ENCODE measurements around the gene BIRC2. TPM values are rescaled to one million over a fixed set of nuclear protein-coding genes. Genes with fewer than 3 reads are reported as not detected.

The BIRC2 gene
- polyA plus RNA-seq, 1 donor from 2014 or later: 28.4 TPM

DNA sequence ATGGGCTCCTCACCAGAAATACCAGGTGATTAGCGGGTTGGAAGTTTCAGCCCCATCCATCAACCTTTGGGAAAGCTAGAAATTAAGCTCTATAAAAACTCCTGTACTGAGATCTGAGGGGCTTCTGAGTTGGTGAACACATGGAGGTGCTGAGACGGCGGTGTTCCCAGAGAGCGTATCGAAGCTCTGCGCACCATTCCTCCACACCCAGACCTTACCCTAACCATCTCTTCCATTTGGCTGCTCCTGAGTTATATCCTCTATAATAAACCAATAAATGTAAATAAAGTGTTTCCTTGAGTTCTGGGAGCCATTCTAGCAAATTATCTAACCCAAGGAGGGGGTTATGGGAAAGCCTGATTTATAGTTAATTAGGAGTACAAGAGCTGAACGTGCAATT is 64.1 kb downstream of the BIRC2 start:
- peaks cover 27 to 34% (median 27%) of the 10 kb centered on the region in 3 donors for H3K4me1 Mint-ChIP-seq

DNA sequence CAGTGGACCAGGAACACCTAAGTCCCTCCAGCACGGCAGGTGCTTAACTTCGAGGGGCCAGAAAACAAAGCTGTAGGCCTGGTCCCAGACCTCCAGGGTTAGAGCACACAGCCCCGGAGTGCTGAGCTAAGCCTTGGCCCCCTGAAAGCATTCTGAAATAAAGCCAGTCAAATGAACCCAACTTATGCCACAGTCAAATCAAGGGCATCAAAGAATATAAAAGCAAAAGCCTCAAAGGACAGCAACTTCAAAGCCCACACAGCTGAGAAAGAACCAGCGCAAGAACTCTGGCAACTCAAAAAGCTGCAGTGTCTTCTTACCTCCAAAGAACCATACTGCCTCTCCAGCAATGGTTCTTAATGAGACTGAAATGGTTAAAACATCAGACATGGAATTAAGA is 66.5 kb downstream of the BIRC2 start:
- H3K36me3 Mint-ChIP-seq: peaks cover 3% of the 10 kb centered on the region
- no peak overlapping the region for H3K4me3 Mint-ChIP-seq
- no peak overlapping the region for H3K27ac Mint-ChIP-seq
- H3K9me3 Mint-ChIP-seq: peaks cover 0 to 3% (median 2%) of the 10 kb centered on the region in 3 donors
- H3K4me1 Mint-ChIP-seq: peaks cover 31 to 41% (median 34%) of the 10 kb centered on the region in 3 donors
- no peaks in the 10 kb centered on the region for H3K27me3 Mint-ChIP-seq

More for the DNA sequence above, 64.1 kb downstream of the BIRC2 start:
- Mint-ChIP-seq H3K4me3 (no peak overlapping the region), H3K36me3 (peaks cover 2% of the 10 kb centered on the region), H3K9me3 (peaks cover 0 to 3% (median 0%) of the 10 kb centered on the region in 3 donors), H3K27me3 (no peaks in the 10 kb centered on the region), H3K27ac (no peak overlapping the region)

DNA sequence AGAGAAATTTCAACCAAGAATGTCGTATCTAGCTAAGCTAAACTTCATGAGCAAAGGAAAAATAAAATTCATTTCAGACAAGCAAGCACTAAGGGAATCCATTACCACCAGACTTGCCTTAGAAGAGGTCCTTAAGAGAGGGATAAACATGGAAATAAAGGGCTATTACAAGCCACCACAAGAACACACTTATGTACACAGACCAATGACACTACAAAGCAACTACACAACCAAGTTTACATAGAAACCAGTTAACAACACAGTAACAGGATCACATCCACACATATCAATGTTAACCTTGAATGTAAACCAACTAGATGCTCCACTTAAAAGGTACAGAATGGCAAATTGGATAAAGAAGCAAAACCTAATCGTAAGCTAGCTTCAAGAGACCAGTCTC is 67.5 kb downstream of the BIRC2 start:
- H3K4me1 Mint-ChIP-seq: peaks cover 31 to 41% (median 34%) of the 10 kb centered on the region in 3 donors

DNA sequence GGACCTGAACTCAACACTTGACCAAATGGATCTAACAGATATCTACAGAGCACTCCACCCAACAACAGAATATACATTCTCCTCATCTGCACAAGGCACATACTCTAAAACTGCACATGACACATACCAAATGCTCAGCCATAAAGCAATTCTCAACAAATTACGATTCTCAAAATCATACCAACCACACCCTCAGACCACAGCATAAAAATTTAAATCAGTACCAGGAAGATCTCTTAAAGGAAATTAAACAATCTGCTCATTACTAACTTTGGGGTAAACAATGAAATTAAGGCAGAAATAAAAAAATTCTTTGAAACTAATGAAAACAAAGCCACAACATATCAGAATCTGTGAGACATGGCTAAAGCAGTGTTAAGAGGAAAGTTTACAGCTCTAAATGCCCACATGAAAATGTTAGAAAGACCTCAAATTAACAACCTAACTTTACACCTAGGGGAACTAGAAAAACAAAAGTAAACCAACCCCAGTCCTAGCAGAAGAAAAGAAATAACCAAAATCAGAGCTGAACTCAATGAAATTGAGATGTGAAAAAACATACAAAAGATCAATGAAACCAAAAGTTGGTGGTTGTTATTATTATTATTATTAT is 68.4 kb downstream of the BIRC2 start:
- Mint-ChIP-seq H3K27ac (peak overlapping the region in 2 of 3 donors; percentile 3 to 25), H3K4me1 (peaks cover 31 to 39% (median 38%) of the 10 kb centered on the region in 3 donors), H3K36me3 (peaks cover 3% of the 10 kb centered on the region), H3K9me3 (peaks cover 0 to 9% (median 3%) of the 10 kb centered on the region in 3 donors), H3K27me3 (no peaks in the 10 kb centered on the region), H3K4me3 (peak overlapping the region in 2 of 4 donors; percentile 1 to 37)

More for the DNA sequence above, 67.5 kb downstream of the BIRC2 start:
- Mint-ChIP-seq H3K36me3 (peaks cover 3% of the 10 kb centered on the region), H3K4me3 (peak overlapping the region in 2 of 4 donors; percentile 1 to 54), H3K9me3 (peaks cover 0 to 9% (median 3%) of the 10 kb centered on the region in 3 donors), H3K27ac (peak overlapping the region in 1 of 3 donors; percentile 76), H3K27me3 (no peaks in the 10 kb centered on the region)

DNA sequence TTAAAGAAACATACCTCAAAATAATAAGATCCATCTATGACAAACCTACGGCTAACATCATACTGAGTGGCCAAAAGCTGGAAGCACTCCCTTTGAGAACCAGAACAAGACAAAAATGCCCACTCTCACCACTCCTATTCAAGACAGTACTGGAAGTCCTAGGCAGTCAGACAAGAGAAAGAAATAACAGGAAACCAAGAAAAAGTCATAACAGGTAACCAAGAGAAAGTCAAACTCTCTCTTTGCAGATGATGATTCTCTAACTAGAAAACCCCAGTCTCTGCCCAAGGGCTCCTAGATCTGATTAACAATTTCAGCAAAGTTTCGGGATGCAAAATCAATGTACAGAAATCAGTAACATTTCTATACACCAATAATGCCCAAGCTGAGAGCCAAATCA is 70.0 kb downstream of the BIRC2 start:
- Mint-ChIP-seq H3K4me1 (peaks cover 32 to 48% (median 32%) of the 10 kb centered on the region in 3 donors), H3K27ac (peak overlapping the region in 1 of 3 donors; percentile 5), H3K9me3 (peaks cover 0 to 9% (median 3%) of the 10 kb centered on the region in 3 donors), H3K4me3 (peak overlapping the region in 2 of 4 donors; percentile 6 to 12), H3K36me3 (peaks cover 4% of the 10 kb centered on the region), H3K27me3 (no peaks in the 10 kb centered on the region)

DNA sequence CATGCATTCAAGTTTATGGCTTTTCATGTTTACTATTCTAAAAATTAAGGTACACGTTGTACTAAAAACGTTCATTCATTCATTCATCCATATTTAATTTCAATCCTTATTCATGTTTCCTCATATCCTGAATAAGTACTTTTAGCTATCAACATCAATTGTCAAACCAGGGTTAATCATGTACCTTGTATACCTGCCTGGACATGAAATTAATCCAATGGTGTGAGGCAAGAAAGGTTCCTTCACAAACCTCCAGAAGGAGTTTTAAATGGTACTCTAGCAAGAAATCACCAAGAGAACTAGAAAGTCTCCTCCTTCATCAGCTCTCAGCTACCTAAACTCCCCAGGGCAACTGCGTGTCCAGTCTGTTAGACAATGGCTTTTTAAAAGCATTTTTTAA is 72.2 kb downstream of the BIRC2 start:
- Mint-ChIP-seq H3K27ac (peak overlapping the region in 1 of 3 donors; percentile 28), H3K4me1 (peaks cover 35 to 54% (median 42%) of the 10 kb centered on the region in 3 donors), H3K36me3 (peaks cover 4% of the 10 kb centered on the region), H3K27me3 (no peaks in the 10 kb centered on the region), H3K9me3 (peaks cover 0 to 9% (median 3%) of the 10 kb centered on the region in 3 donors), H3K4me3 (no peak overlapping the region)

DNA sequence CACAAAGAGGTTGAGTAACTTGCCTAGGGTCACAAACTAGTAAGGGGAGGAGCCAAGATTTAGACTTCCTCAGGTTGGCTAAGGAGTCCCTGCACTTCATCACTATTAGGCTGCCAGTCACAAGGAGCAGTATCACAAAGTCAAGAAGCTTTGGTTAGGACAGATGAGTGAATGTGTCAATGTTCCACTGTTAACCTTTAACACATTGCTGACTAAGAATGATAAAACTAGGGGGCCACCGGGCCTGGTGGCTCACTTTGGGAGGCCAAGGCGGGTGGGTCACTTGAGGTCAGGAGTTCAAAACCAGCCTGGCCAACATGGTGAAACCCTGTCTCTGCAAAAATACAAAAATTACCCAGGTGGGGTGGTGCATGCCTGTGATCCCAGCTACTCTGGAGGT is 73.5 kb downstream of the BIRC2 start:
- Mint-ChIP-seq H3K4me3 (no peak overlapping the region), H3K9me3 (peaks cover 0 to 6% (median 3%) of the 10 kb centered on the region in 3 donors), H3K36me3 (peaks cover 4% of the 10 kb centered on the region), H3K27ac (peak overlapping the region in 1 of 3 donors; percentile 46), H3K27me3 (no peaks in the 10 kb centered on the region), H3K4me1 (peaks cover 26 to 47% (median 32%) of the 10 kb centered on the region in 3 donors)

DNA sequence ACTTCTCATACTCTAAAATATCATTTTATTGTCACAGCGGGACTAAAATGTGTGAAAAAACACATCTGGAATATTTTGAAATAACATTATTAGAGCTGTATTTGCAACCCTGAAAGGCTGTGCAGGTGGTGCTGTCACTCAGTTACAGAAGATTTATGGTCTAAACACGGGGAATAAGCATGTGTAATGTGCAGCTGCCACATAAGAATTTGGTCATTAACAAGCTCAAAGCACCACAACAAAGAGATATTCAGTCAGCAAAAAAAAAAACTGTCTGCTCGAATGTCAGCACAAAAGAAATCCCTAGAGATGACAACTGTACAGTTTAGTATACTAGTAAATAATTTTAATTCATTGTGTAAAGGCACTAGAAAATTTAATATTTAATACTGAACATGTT is 74.2 kb downstream of the BIRC2 start:
- H3K4me3 Mint-ChIP-seq: no peak overlapping the region
- H3K4me1 Mint-ChIP-seq: peaks cover 22 to 47% (median 34%) of the 10 kb centered on the region in 3 donors
- no peak overlapping the region for H3K27ac Mint-ChIP-seq
- peaks cover 0 to 6% (median 3%) of the 10 kb centered on the region in 3 donors for H3K9me3 Mint-ChIP-seq
- no peaks in the 10 kb centered on the region for H3K27me3 Mint-ChIP-seq
- peaks cover 4% of the 10 kb centered on the region for H3K36me3 Mint-ChIP-seq

DNA sequence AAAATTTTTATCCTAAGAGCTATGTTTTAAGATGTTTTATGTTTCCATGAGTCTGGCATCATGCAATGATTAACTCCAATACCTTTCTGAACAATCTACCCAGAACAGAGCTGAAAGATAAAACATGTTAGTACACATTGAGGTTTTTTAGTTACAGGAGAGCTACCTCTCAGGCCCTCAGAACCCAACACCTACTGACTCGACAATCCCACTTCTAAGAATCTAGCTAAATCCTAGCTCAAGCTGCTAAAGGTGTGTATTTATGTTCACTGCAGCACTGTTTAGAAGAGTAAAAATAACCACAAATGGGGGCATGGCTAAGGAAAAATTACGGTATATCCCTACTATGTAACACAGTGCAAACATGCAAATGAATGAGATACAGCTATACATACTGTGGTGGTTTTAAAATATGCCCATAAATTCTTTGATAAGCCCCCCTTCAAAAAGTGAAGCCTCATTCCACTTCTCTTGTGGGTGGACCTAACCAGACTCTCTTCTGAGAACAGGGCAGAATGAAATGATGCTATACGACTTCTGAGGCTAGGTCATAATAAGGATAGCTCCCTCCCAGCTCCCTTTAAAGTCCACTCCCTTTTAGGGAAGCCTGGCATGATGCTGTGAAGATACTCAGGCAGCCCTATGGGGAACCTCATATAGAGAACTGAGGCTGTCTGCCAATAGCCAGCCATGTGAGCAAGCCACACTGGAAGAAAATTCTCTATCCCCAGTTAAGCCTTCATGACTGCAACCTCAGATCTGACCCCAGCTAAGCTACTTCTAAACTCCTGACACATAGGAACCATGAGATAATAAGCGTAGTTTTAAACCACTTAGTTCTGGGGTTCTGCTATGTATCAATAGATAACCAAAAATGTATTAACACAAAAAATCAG is 76.1 kb downstream of the BIRC2 start:
- Mint-ChIP-seq H3K27me3 (no peaks in the 10 kb centered on the region), H3K36me3 (peaks cover 4% of the 10 kb centered on the region), H3K4me3 (no peak overlapping the region), H3K9me3 (peaks cover 2 to 6% (median 2%) of the 10 kb centered on the region in 3 donors), H3K4me1 (peaks cover 14 to 37% (median 26%) of the 10 kb centered on the region in 3 donors), H3K27ac (peak overlapping the region in 2 of 3 donors; percentile 20 to 75)

DNA sequence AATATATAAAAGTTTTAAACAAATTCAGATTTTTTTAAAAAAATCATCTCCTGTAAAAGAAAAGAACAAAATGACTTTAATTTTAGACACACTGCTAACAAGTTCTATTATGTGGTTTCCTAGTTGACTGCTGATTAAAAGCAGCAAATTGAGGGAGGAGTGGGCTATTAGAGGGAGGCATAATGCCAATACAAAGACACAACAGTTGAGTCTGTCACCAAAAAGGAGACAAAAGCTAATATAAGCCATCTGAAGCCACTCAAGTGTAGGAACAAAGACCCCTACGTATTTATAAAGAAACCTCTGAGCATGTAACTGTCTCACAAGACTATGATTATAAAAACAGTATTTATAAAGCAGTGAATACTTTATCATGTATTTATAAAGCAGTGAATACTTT is 76.9 kb downstream of the BIRC2 start:
- Mint-ChIP-seq H3K27me3 (no peaks in the 10 kb centered on the region), H3K27ac (peak overlapping the region in 1 of 3 donors; percentile 27), H3K4me3 (no peak overlapping the region), H3K4me1 (peaks cover 14 to 35% (median 26%) of the 10 kb centered on the region in 3 donors), H3K9me3 (peaks cover under 1 to 2% (median 2%) of the 10 kb centered on the region in 3 donors), H3K36me3 (peaks cover 3% of the 10 kb centered on the region)

DNA sequence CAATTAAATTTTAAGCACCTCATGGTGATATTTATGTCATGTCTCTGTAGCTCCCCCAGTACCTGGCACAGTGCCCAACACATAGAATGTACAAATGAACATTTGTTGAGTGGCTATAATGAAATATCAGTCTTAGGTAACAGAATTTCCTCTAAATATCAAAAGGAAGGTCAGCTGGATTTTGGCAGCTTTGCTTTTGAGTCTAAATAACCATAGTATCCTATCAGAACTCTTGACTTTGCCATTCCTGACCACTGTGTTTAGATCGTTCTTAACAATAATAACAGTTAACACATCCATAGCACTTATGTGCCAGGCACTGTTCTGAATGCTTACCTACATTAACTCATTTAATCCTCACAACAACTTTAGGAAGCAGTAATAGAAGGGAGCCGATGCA is 79.0 kb downstream of the BIRC2 start:
- Mint-ChIP-seq H3K9me3 (peaks cover 0 to 2% (median 0%) of the 10 kb centered on the region in 3 donors), H3K4me3 (no peak overlapping the region), H3K27ac (no peak overlapping the region), H3K36me3 (peaks cover 3% of the 10 kb centered on the region), H3K4me1 (peaks cover 33 to 50% (median 36%) of the 10 kb centered on the region in 3 donors), H3K27me3 (peaks cover 2% of the 10 kb centered on the region)

DNA sequence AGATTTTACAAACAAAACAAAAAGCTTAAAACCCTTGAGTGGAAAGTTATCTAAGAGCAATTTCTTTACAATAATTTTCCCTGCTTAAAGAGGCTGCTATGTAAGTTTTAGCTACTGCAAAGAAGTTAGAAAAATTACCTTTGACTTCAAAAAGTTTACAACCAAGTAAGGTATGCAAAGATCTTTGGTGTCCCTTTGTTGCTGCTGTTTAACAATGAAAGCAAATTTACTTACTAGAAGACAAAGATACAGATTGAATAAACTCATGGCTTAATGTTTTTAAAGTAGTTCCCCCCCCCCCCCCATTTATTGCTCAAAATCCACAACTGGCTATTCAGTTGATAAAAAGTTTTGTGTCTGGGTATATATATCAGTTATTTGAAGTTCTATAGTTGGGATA is 79.6 kb downstream of the BIRC2 start:
- no peak overlapping the region for H3K27ac Mint-ChIP-seq
- H3K4me3 Mint-ChIP-seq: no peak overlapping the region
- peaks cover 1% of the 10 kb centered on the region for H3K36me3 Mint-ChIP-seq
- H3K27me3 Mint-ChIP-seq: peaks cover 2% of the 10 kb centered on the region
- H3K9me3 Mint-ChIP-seq: peaks cover 0 to 2% (median 0%) of the 10 kb centered on the region in 3 donors
- H3K4me1 Mint-ChIP-seq: peaks cover 32 to 49% (median 38%) of the 10 kb centered on the region in 3 donors

DNA sequence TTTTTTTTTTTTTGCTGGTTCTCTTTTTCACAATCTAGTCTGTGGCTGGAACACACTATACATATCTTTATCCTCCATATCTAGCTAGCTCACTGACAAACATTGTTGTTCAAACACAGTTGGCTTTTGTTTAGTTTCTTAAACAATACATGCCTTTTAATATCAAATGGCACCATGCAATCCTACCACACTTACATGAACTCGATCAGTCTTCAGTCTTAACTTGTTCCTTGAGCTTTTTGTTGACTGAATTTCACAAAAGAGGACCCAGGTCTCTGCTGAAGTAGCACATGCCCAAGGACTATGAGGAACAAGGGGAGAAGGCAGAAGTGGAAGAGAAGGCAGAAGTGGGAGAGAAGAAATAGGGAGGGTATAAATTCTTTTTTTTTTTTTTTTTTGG is 80.1 kb downstream of the BIRC2 start:
- Mint-ChIP-seq H3K27me3 (peaks cover 2% of the 10 kb centered on the region), H3K27ac (peak overlapping the region in 1 of 3 donors; percentile 59), H3K4me1 (peaks cover 35 to 51% (median 43%) of the 10 kb centered on the region in 3 donors), H3K36me3 (peaks cover 6% of the 10 kb centered on the region), H3K4me3 (no peak overlapping the region), H3K9me3 (peaks cover 2 to 6% (median 3%) of the 10 kb centered on the region in 3 donors)
